HL-60 (cell line): ENCODE results near the gene IGFL1.

Experiments
- GABPA ChIP-seq: IDR thresholded peaks from 2 replicates; pipeline ENCODE4 v1.6.1; 2012; ENCODE audit warnings: low read depth
- POLR2AphosphoS5 ChIP-seq: IDR thresholded peaks from 2 replicates; pipeline ENCODE4 v1.6.1; 2012; ENCODE audit warnings: low read depth
- TF ChIP-seq, protein P1 (sequence below): IDR thresholded peaks from one replicate; pipeline ENCODE4 v1.5.1; 2011; ENCODE audit warnings: low read length, control low read depth, inconsistent platforms; ENCODE audit not compliant: insufficient read depth
- TF ChIP-seq, protein P2 (sequence below): IDR thresholded peaks from 2 replicates; pipeline ENCODE4 v1.6.1; 2012; ENCODE audit warnings: low read depth; ENCODE audit not compliant: insufficient replicate concordance

DNA sequence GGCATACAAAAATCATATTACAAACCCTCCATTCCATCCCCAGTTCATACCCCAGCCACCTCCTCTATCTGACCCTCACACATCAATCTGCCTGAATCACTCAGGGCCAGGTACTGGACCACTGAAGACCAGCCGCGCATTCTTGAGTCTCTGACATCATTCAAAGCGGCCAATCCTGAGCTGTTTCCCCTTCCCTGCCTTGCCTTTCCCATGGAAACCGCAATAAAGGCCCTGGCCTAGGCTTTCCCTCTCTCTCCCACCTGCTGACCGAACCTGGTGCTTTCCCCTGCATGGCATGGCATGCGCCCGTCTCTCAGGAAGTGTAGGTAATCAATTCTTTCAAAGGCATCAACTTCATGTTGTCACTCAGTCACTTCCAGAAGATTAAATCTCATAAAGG, 49.6 kb downstream of the IGFL1 start:
- TF ChIP-seq, protein P1, sequence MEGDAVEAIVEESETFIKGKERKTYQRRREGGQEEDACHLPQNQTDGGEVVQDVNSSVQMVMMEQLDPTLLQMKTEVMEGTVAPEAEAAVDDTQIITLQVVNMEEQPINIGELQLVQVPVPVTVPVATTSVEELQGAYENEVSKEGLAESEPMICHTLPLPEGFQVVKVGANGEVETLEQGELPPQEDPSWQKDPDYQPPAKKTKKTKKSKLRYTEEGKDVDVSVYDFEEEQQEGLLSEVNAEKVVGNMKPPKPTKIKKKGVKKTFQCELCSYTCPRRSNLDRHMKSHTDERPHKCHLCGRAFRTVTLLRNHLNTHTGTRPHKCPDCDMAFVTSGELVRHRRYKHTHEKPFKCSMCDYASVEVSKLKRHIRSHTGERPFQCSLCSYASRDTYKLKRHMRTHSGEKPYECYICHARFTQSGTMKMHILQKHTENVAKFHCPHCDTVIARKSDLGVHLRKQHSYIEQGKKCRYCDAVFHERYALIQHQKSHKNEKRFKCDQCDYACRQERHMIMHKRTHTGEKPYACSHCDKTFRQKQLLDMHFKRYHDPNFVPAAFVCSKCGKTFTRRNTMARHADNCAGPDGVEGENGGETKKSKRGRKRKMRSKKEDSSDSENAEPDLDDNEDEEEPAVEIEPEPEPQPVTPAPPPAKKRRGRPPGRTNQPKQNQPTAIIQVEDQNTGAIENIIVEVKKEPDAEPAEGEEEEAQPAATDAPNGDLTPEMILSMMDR = no peak
- TF ChIP-seq POLR2AphosphoS5 = no peak
- TF ChIP-seq, protein P2, sequence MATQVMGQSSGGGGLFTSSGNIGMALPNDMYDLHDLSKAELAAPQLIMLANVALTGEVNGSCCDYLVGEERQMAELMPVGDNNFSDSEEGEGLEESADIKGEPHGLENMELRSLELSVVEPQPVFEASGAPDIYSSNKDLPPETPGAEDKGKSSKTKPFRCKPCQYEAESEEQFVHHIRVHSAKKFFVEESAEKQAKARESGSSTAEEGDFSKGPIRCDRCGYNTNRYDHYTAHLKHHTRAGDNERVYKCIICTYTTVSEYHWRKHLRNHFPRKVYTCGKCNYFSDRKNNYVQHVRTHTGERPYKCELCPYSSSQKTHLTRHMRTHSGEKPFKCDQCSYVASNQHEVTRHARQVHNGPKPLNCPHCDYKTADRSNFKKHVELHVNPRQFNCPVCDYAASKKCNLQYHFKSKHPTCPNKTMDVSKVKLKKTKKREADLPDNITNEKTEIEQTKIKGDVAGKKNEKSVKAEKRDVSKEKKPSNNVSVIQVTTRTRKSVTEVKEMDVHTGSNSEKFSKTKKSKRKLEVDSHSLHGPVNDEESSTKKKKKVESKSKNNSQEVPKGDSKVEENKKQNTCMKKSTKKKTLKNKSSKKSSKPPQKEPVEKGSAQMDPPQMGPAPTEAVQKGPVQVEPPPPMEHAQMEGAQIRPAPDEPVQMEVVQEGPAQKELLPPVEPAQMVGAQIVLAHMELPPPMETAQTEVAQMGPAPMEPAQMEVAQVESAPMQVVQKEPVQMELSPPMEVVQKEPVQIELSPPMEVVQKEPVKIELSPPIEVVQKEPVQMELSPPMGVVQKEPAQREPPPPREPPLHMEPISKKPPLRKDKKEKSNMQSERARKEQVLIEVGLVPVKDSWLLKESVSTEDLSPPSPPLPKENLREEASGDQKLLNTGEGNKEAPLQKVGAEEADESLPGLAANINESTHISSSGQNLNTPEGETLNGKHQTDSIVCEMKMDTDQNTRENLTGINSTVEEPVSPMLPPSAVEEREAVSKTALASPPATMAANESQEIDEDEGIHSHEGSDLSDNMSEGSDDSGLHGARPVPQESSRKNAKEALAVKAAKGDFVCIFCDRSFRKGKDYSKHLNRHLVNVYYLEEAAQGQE = no peak
- no peak for TF ChIP-seq GABPA
